ENCODE measurements around the gene POLR2L.

GRCh38 chr11:872799-873198 is 30.5 kb upstream of the POLR2L start:
- TF ChIP-seq CTCF (IDR thresholded peaks at IDR 0.05; ENCODE audit: insufficient read depth, low read length, poor library complexity, severe bottlenecking) (no peak), EZH2phosphoT487 (conservative IDR thresholded peaks at IDR 0.05; ENCODE audit: low read length) (no peak)
